IMR-90 (cell line): Measurements from ENCODE around the gene CHD9. TPM values are rescaled to one million over a fixed set of nuclear protein-coding genes. Genes with fewer than 3 reads are reported as not detected.

Experiments
- ATAC-seq: fragments of 200-7000 bp; cut with Tn5 transposase; 2 replicates; pipeline ENCODE4 v1.9.1; 2020; ENCODE audit warnings: low read depth, mild to moderate bottlenecking, moderate library complexity
- BruUV-seq: library from RNA; stranded (reverse); fragments of 400-500 nt; replicated peaks from 2 replicates; lab custom pipeline; 2021; lab: Mats Ljungman, UMichigan
- CTCF ChIA-PET: fragments of 300-600 bp; formaldehyde crosslinking; extraction: SDS; loops from one replicate; lab custom pipeline; 2021; ENCODE audit warnings: antibody characterized with exemption; lab: Yijun Ruan, JAX
- POLR2A ChIA-PET: fragments of 300-600 bp; sonication (Branson Sonifier 250); formaldehyde crosslinking; loops from one replicate; lab custom pipeline; 2022; ENCODE audit warnings: antibody characterized with exemption; ENCODE audit not compliant: unreplicated experiment; lab: Charles Lee
- DNase-seq: peaks from one replicate; pipeline ENCODE4 v3.0.0; 2013
- H2AFZ ChIP-seq: replicated peaks from 2 replicates; pipeline ENCODE3; 2013; ENCODE audit warnings: low read length, mild to moderate bottlenecking; ENCODE audit not compliant: poor library complexity
- H2AK5ac ChIP-seq: 2 replicates; pipeline ENCODE4 v1.6.1; 2013; ENCODE audit warnings: low read depth, low read length, inconsistent platforms
- H2AK9ac ChIP-seq: replicated peaks from 2 replicates; pipeline ENCODE3; 2013; ENCODE audit warnings: mild to moderate bottlenecking, low read depth, low read length, moderate library complexity; ENCODE audit not compliant: poor library complexity
- H2BK120ac ChIP-seq: 2 replicates; pipeline ENCODE4 v1.6.1; 2013; ENCODE audit warnings: low read depth, low read length, inconsistent platforms
- H2BK15ac ChIP-seq: 3 replicates; pipeline ENCODE4 v1.6.1; 2013; ENCODE audit warnings: low read depth, low read length, inconsistent platforms
- H2BK20ac ChIP-seq: 2 replicates; pipeline ENCODE4 v1.6.1; 2013; ENCODE audit warnings: low read depth, mild to moderate bottlenecking, inconsistent platforms, low read length, moderate library complexity
- H2BK5ac ChIP-seq: 2 replicates; pipeline ENCODE4 v1.6.1; 2013; ENCODE audit warnings: mild to moderate bottlenecking, low read depth, low read length, inconsistent platforms; ENCODE audit not compliant: poor library complexity, severe bottlenecking
- H3K14ac ChIP-seq: replicated peaks from 2 replicates; pipeline ENCODE4 v1.6.1; 2013; ENCODE audit warnings: low read depth, low read length, inconsistent platforms
- H3K18ac ChIP-seq: 2 replicates; pipeline ENCODE4 v1.6.1; 2013; ENCODE audit warnings: low read depth, low read length, control low read depth
- H3K23ac ChIP-seq: 2 replicates; pipeline ENCODE4 v1.6.1; 2013; ENCODE audit warnings: low read depth, low read length, inconsistent platforms
- H3K27ac ChIP-seq: 2 replicates; pipeline ENCODE4 v1.5.1; 2013; ENCODE audit warnings: mild to moderate bottlenecking, control low read depth, low read length; ENCODE audit not compliant: insufficient read depth
- H3K27me3 ChIP-seq: 2 replicates; pipeline ENCODE4 v1.6.1; 2013; ENCODE audit warnings: low read length; ENCODE audit not compliant: control insufficient read depth, insufficient read depth
- H3K36me3 ChIP-seq: 2 replicates; pipeline ENCODE4 v1.6.1; 2013; ENCODE audit warnings: low read length, mixed read lengths; ENCODE audit not compliant: control insufficient read depth, insufficient read depth
- H3K4ac ChIP-seq: 2 replicates; pipeline ENCODE4 v1.6.1; 2013; ENCODE audit warnings: low read depth, low read length, inconsistent platforms
- H3K4me1 ChIP-seq: 2 replicates; pipeline ENCODE4 v1.6.1; 2013; ENCODE audit warnings: low read length, mixed read lengths; ENCODE audit not compliant: control insufficient read depth, insufficient read depth
- H3K4me2 ChIP-seq: 2 replicates; pipeline ENCODE4 v1.6.1; 2013; ENCODE audit warnings: low read depth, mild to moderate bottlenecking, control low read depth, low read length, moderate library complexity
- H3K4me3 ChIP-seq: 2 replicates; pipeline ENCODE4 v1.5.1; 2013; ENCODE audit warnings: low read depth, mild to moderate bottlenecking, control low read depth, low read length, moderate library complexity; ENCODE audit not compliant: insufficient read depth
- H3K56ac ChIP-seq: 2 replicates; pipeline ENCODE4 v1.6.1; 2013; ENCODE audit warnings: low read length, inconsistent platforms; ENCODE audit not compliant: insufficient read depth; ENCODE audit errors: extremely low read depth
- H3K79me1 ChIP-seq, 2 experiments: 2 replicates each; pipeline ENCODE4 v1.6.1; 2013; ENCODE audit warnings: low read length in 2 of 2, inconsistent platforms in 1 of 2, low read depth in 1 of 2
- H3K9ac ChIP-seq: 2 replicates; pipeline ENCODE4 v1.6.1; 2013; ENCODE audit warnings: low read depth, low read length, control low read depth
- H3K9me1 ChIP-seq: 2 replicates; pipeline ENCODE4 v1.6.1; 2013; ENCODE audit warnings: low read length, inconsistent platforms; ENCODE audit not compliant: insufficient read depth
- H3K9me3 ChIP-seq: 2 replicates; pipeline ENCODE4 v1.6.1; 2013; ENCODE audit warnings: low read length; ENCODE audit not compliant: control insufficient read depth, insufficient read depth
- H4K20me1 ChIP-seq: 2 replicates; pipeline ENCODE4 v1.6.1; 2013; ENCODE audit warnings: low read length, inconsistent platforms; ENCODE audit not compliant: insufficient read depth
- H4K5ac ChIP-seq: 2 replicates; pipeline ENCODE4 v1.6.1; 2013; ENCODE audit warnings: mild to moderate bottlenecking, low read depth, low read length, control low read depth
- H4K8ac ChIP-seq, 2 experiments: 2 replicates each; pipeline ENCODE4 v1.6.1; 2013; ENCODE audit warnings: low read depth in 2 of 2, low read length in 2 of 2, control low read depth in 1 of 2, inconsistent platforms in 1 of 2
- H4K91ac ChIP-seq: 2 replicates; pipeline ENCODE4 v1.6.1; 2013; ENCODE audit warnings: low read depth, low read length, inconsistent platforms; ENCODE audit not compliant: insufficient read depth
- BHLHE40 ChIP-seq: fragments of 150-350 bp; IDR thresholded peaks from 2 replicates; pipeline ENCODE4 v1.6.1; 2016; ENCODE audit warnings: mild to moderate bottlenecking, low read depth, low read length
- CEBPB ChIP-seq: IDR thresholded peaks from 2 replicates; pipeline ENCODE4 v1.6.1; 2012; ENCODE audit warnings: low read depth, low read length, improper control_type of control experiment
- CHD1 ChIP-seq: IDR thresholded peaks from 2 replicates; pipeline ENCODE4 v1.6.1; 2012; ENCODE audit warnings: low read depth, low read length, improper control_type of control experiment
- CTCF ChIP-seq: conservative IDR thresholded peaks from 2 replicates; pipeline ENCODE4 v1.5.1; 2012; ENCODE audit warnings: mild to moderate bottlenecking, low read depth, low read length, improper control_type of control experiment
- ELK1 ChIP-seq: fragments of 150-350 bp; IDR thresholded peaks from 2 replicates; pipeline ENCODE4 v1.6.1; 2016; ENCODE audit warnings: low read depth, mild to moderate bottlenecking, low read length, moderate library complexity, borderline replicate concordance
- FOS ChIP-seq: fragments of 150-350 bp; IDR thresholded peaks from 2 replicates; pipeline ENCODE4 v1.6.1; 2016; ENCODE audit warnings: low read depth, low read length
- MAFK ChIP-seq: IDR thresholded peaks from 2 replicates; pipeline ENCODE4 v1.6.1; 2012; ENCODE audit warnings: low read depth, low read length, improper control_type of control experiment
- MAZ ChIP-seq: IDR thresholded peaks from 2 replicates; pipeline ENCODE4 v1.6.1; 2012; ENCODE audit warnings: low read depth, mild to moderate bottlenecking, low read length, improper control_type of control experiment, moderate library complexity, borderline replicate concordance
- MXI1 ChIP-seq: IDR thresholded peaks from 2 replicates; pipeline ENCODE4 v1.6.1; 2012; ENCODE audit warnings: low read depth, mild to moderate bottlenecking, low read length, moderate library complexity, borderline replicate concordance
- NFE2L2 ChIP-seq: fragments of 150-350 bp; IDR thresholded peaks from 2 replicates; pipeline ENCODE4 v1.6.1; 2016; ENCODE audit warnings: low read depth, mild to moderate bottlenecking, low read length
- POLR2A ChIP-seq: IDR thresholded peaks from 2 replicates; pipeline ENCODE4 v1.6.1; 2012; ENCODE audit warnings: mild to moderate bottlenecking, low read depth, low read length
- RAD21 ChIP-seq: IDR thresholded peaks from 2 replicates; pipeline ENCODE4 v1.6.1; 2012; ENCODE audit warnings: low read length, improper control_type of control experiment
- RCOR1 ChIP-seq: IDR thresholded peaks from 2 replicates; pipeline ENCODE4 v1.6.1; 2012; ENCODE audit warnings: mild to moderate bottlenecking, low read length, improper control_type of control experiment; ENCODE audit not compliant: insufficient replicate concordance
- RFX5 ChIP-seq: IDR thresholded peaks from 2 replicates; pipeline ENCODE4 v1.8.0; 2012; ENCODE audit warnings: low read depth, mild to moderate bottlenecking, low read length, moderate library complexity
- SMC3 ChIP-seq: fragments of 150-350 bp; IDR thresholded peaks from 2 replicates; pipeline ENCODE4 v1.6.1; 2016; ENCODE audit warnings: low read depth, mild to moderate bottlenecking, antibody characterized with exemption, low read length, moderate library complexity
- USF2 ChIP-seq: fragments of 150-350 bp; IDR thresholded peaks from 2 replicates; pipeline ENCODE4 v1.6.1; 2017; ENCODE audit warnings: mild to moderate bottlenecking, antibody characterized with exemption, low read length, low read depth
- WGBS, 2 experiments: methylation state at CpG; one replicate each; pipeline versions ENCODE4 v1.1.5 to v1.1.7; 2013; ENCODE audit warnings: missing lambda C conversion rate in 2 of 2; ENCODE audit not compliant: insufficient read length in 1 of 2; ENCODE audit errors: extremely low coverage in 2 of 2; 5-methylcytosine and 5-hydroxymethylcytosine counted together
- dilution Hi-C: fragments of 300-500 bp; cut with HindIII; formaldehyde crosslinking; loops from one replicate; pipeline ENCODE4 v1.14.3; 2018; ENCODE audit warnings: low sequenced_read_pairs; ENCODE audit not compliant: unreplicated experiment
- in situ Hi-C: fragments of 300-500 bp; cut with MboI; formaldehyde crosslinking; loops from 3 replicates; pipeline ENCODE4 v1.14.3; 2019; ENCODE audit warnings: low sequenced_read_pairs, inconsistent platforms, mixed read lengths
- intact Hi-C: fragments of 100-400 bp; cut with micrococcal nuclease; formaldehyde crosslinking; loops from 2 replicates; pipeline ENCODE4 v1.10.0; 2022
- polyA plus RNA-seq, 3 experiments: library from polyadenylated mRNA; depleted of rRNA; stranded (reverse); fragments of >200 nt; gene quantifications; 2 replicates each; pipeline ENCODE4 v1.2.3, GENCODE V29; 2012; ENCODE audit warnings: low replicate concordance in 1 of 3
- total RNA-seq: library from RNA; depleted of rRNA; stranded (reverse); fragments of >200 nt; gene quantifications from 2 replicates; pipeline ENCODE4 v1.2.3, GENCODE V29; 2012

CHD9 gene
- total and polyA plus RNA-seq, 2 of the 4 experiments (the other 2 are of a cell fraction): 9.1 to 48.8 TPM

GRCh38 chr16:53018834-53019416 lies 35.9 kb upstream of the CHD9 start:
- Histone ChIP-seq H2BK5ac (no peak overlapping the region), H3K4me3 (no peak overlapping the region), H4K91ac (no peak overlapping the region), H3K56ac (no peak overlapping the region), H3K18ac (no peak overlapping the region), H4K5ac (no peak overlapping the region), H3K14ac (no peak overlapping the region), H3K36me3 (no peaks in the 10 kb centered on the region), H3K27ac (no peak overlapping the region), H3K4me1 (no peaks in the 10 kb centered on the region), H4K20me1 (no peaks in the 10 kb centered on the region), H2BK15ac (no peak overlapping the region), H2AK9ac (no peak overlapping the region), H2BK20ac (no peak overlapping the region), H3K4ac (no peak overlapping the region), H2BK120ac (no peak overlapping the region), H2AFZ (no peak overlapping the region), H3K9me1 (no peaks in the 10 kb centered on the region), H3K9me3 (no peaks in the 10 kb centered on the region), H2AK5ac (no peak overlapping the region), H3K4me2 (no peak overlapping the region), H3K23ac (no peak overlapping the region), H3K9ac (no peak overlapping the region), H3K27me3 (no peaks in the 10 kb centered on the region), H3K79me1 (no peaks in the 10 kb centered on the region), H4K8ac (no peak overlapping the region)
- BruUV-seq: no TSS peak
- ChIA-PET POLR2A (no interaction called here), CTCF (no interaction called here)
- in situ Hi-C loops: loop anchor here (10.0 kb wide), 1 partner anchor 834 kb away; no protein-coding TSS in a partner anchor
- dilution Hi-C loops: no loop called here
- DNase-seq (no peak), ATAC-seq (no peak)
- intact Hi-C loops: no loop called here
- TF ChIP-seq SMC3 (no peak), NFE2L2 (no peak), USF2 (no peak), MXI1 (no peak), FOS (no peak), MAZ (no peak), BHLHE40 (no peak), RCOR1 (no peak), ELK1 (no peak), CHD1 (no peak), CEBPB (no peak), POLR2A (no peak), RAD21 (no peak), CTCF (no peak), MAFK (no peak), RFX5 (no peak)
- no CpG with 5 or more reads among the region's 2 CpGs for WGBS, 2 experiments
